ENCODE measurements around the gene FAM131B. TPM values are rescaled to one million over a fixed set of nuclear protein-coding genes. Genes with fewer than 3 reads are reported as not detected.

Gene FAM131B
- total RNA-seq, 1 experiment from 2014 or later: 17.3 TPM

DNA sequence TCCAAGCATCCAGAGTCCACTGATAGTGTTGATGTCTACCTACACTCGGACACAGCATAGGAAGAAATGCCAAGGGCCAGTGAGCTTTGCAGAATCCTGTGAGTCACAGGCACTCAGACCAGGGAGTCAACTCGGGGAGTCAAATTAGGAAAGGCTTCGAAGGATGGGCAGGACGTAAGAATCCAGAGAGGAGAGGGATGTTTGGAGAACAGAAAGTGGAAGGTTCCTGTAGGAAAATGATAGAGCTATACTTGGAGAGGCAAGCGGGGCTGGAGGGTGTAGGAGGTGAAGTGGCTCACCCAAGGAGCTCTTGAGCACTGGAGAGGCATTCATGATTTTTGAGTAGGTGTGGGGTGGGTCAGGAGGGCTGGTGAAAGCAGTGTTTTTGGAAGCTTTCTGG lies 21.6 kb upstream of the FAM131B start:
- H2AK5ac ChIP-seq (ENCODE audit: insufficient read length, low read length): no peak overlapping the region
- no peak overlapping the region for H2AFZ ChIP-seq (ENCODE audit: low read length)
- no peak overlapping the region for H3K18ac ChIP-seq (ENCODE audit: insufficient read length, low read depth, low read length)
- no peak overlapping the region for H3K14ac ChIP-seq (ENCODE audit: insufficient read depth, low read length)
- H2BK5ac ChIP-seq (ENCODE audit: insufficient read length, low read length): no peak overlapping the region
- H3K79me1 ChIP-seq (ENCODE audit: insufficient read depth, low read depth, low read length, poor library complexity, severe bottlenecking): peaks cover 5% of the 10 kb centered on the region
- H3K27ac Mint-ChIP-seq: no peak overlapping the region
- peaks cover 2% of the 10 kb centered on the region for H4K20me1 ChIP-seq (ENCODE audit: control insufficient read depth, insufficient read depth, insufficient read length)
- H3K4me1 Mint-ChIP-seq: peaks cover 16 to 21% of the 10 kb centered on the region in 2 experiments
- no peak overlapping the region for H3K4me3 Mint-ChIP-seq
- peaks cover 5% of the 10 kb centered on the region; the same call in 1 of the 2 replicates for H3K4me1 ChIP-seq (ENCODE audit: insufficient read depth, low read length)
- peaks cover 14% of the 10 kb centered on the region for H3K23me2 ChIP-seq (ENCODE audit: insufficient read length, low read depth, low read length, poor library complexity, severe bottlenecking)
- H2BK120ac ChIP-seq (ENCODE audit: low read depth, low read length, poor library complexity, severe bottlenecking): no peak overlapping the region
- H3K27ac ChIP-seq (ENCODE audit: insufficient read length, low read depth, low read length): no peak overlapping the region
- no peak overlapping the region for H2BK15ac ChIP-seq (ENCODE audit: low read depth, low read length)
- peaks cover 13 to 18% (median 17%) of the 10 kb centered on the region in 3 experiments for H3K36me3 Mint-ChIP-seq (ENCODE audit: insufficient read depth in 1 of 3, low read depth in 3 of 3)
- no peak overlapping the region for H3K9ac ChIP-seq (ENCODE audit: extremely low read depth, insufficient read length, low read length)
- no peak overlapping the region for H4K5ac ChIP-seq (ENCODE audit: insufficient read length, low read depth, low read length)
- no peak overlapping the region for H3T11ph ChIP-seq (ENCODE audit: low read length)
- no peaks in the 10 kb centered on the region; the same call in 1 of the 2 replicates for H3K27me3 Mint-ChIP-seq (ENCODE audit: low read depth)
- no peak overlapping the region for H2BK20ac ChIP-seq (ENCODE audit: low read depth, low read length, poor library complexity, severe bottlenecking)
- no peak overlapping the region for H2BK12ac ChIP-seq (ENCODE audit: insufficient read length, low read depth, low read length)
- H3K23ac ChIP-seq (ENCODE audit: insufficient read length, low read depth, low read length): no peak overlapping the region
- no peak overlapping the region for H3K4me2 ChIP-seq (ENCODE audit: insufficient read depth, insufficient read length, low read length)
- no peak overlapping the region for H4K8ac ChIP-seq (replicated peaks; ENCODE audit: insufficient read length, low read depth, low read length)
- no peak overlapping the region for H4K91ac ChIP-seq (ENCODE audit: insufficient read length, low read depth, low read length)
- WGBS (ENCODE audit: extremely low coverage, insufficient read length, low lambda C conversion rate): no CpG with 5 or more reads among the region's 5 CpGs
- H3K9me3 ChIP-seq (ENCODE audit: control insufficient read depth, low read depth, low read length): no peaks in the 10 kb centered on the region
- H3K4ac ChIP-seq (ENCODE audit: low read depth, low read length): no peak overlapping the region
- H3K56ac ChIP-seq (ENCODE audit: insufficient read length, low read depth, low read length): no peak overlapping the region
- H3K9me3 Mint-ChIP-seq: no peaks in the 10 kb centered on the region
- H3K27me3 ChIP-seq (ENCODE audit: insufficient read depth, low read length): no peaks in the 10 kb centered on the region
- no peak for TF ChIP-seq CTCF (conservative IDR thresholded peaks at IDR 0.05)
- DNase-seq: no peak
- peaks cover 17% of the 10 kb centered on the region; the same call in 1 of the 2 replicates for H3K79me2 ChIP-seq (ENCODE audit: insufficient read depth, low read length)
